ENCODE data around the gene CNKSR2. TPM values are rescaled to one million over a fixed set of nuclear protein-coding genes. Genes with fewer than 3 reads are reported as not detected.

Gene CNKSR2
- total RNA-seq, 1 experiment from 2014 or later, result not detected

DNA sequence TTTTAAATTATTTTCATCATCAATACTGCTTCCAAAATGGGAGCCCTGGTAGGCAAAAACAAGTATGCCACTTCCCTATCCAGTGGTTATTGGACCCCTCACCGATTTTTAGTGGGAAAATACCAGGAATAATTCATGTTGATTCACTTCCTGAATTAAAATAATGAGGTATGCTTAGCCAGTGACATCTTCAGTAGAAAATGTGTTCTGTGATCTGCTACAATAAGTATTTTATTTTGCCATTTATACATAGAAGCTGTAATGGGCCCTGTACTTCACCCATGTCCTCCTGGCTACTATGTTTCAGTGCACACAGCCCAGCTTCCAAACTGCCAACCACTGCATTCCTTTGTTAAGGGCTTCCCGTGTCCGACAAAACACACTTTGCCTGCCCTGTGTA lies 324.9 kb downstream of the CNKSR2 start:
- intact Hi-C loops (cut with micrococcal nuclease), result no loop called here
- RAD21 ChIA-PET (ENCODE audit: low non-redundant PET in 1 of 2, low total read pairs in 2 of 2, uncharacterized antibody in 2 of 2, unreplicated experiment in 2 of 2), result no interaction called here

More for the DNA sequence above, 324.9 kb downstream of the CNKSR2 start:
- Histone ChIP-seq H3K9me2 (ENCODE audit: insufficient read depth) (no peaks in the 10 kb centered on the region), H3K9ac (ENCODE audit: low read length) (no peak overlapping the region), H3K27ac (ENCODE audit: low read depth, low read length) (no peak overlapping the region), H3K9me3 (ENCODE audit: control insufficient read depth in 1 of 2, insufficient read depth in 1 of 2, low read depth in 1 of 2, low read length in 2 of 2) (no peaks in the 10 kb centered on the region), H4K20me1 (ENCODE audit: insufficient read depth) (no peaks in the 10 kb centered on the region), H3K36me3 (ENCODE audit: control insufficient read depth in 1 of 2, insufficient read depth in 2 of 2, low read length in 2 of 2) (no peaks in the 10 kb centered on the region), H3K4me3 (replicated peaks in 1 of 2; ENCODE audit: low read depth in 1 of 2, low read length in 2 of 2) (no peak overlapping the region), H3K79me2 (ENCODE audit: insufficient read depth, low read length) (no peaks in the 10 kb centered on the region), H3K27me3 (ENCODE audit: insufficient read depth, low read length) (no peaks in the 10 kb centered on the region), H3K4me1 (ENCODE audit: control insufficient read depth in 1 of 2, insufficient read depth in 2 of 2, low read length in 2 of 2) (no peaks in the 10 kb centered on the region), H3K4me2 (ENCODE audit: low read length) (no peak overlapping the region), H2AFZ (ENCODE audit: low read depth, low read length, poor library complexity, severe bottlenecking) (no peak overlapping the region)
- ATAC-seq (no peak), DNase-seq (ENCODE audit: low read depth, low spot score) (no peak)
- ChIA-PET POLR2A (no interaction called here), CTCF (interaction anchor here (1.0 kb wide), 1 partner anchor 9 kb away, joined by 3 read pairs; no protein-coding TSS in a partner anchor)
- TF ChIP-seq, protein P1, sequence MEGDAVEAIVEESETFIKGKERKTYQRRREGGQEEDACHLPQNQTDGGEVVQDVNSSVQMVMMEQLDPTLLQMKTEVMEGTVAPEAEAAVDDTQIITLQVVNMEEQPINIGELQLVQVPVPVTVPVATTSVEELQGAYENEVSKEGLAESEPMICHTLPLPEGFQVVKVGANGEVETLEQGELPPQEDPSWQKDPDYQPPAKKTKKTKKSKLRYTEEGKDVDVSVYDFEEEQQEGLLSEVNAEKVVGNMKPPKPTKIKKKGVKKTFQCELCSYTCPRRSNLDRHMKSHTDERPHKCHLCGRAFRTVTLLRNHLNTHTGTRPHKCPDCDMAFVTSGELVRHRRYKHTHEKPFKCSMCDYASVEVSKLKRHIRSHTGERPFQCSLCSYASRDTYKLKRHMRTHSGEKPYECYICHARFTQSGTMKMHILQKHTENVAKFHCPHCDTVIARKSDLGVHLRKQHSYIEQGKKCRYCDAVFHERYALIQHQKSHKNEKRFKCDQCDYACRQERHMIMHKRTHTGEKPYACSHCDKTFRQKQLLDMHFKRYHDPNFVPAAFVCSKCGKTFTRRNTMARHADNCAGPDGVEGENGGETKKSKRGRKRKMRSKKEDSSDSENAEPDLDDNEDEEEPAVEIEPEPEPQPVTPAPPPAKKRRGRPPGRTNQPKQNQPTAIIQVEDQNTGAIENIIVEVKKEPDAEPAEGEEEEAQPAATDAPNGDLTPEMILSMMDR (IDR thresholded peaks at IDR 0.05 in 2 of 3, conservative IDR thresholded peaks at IDR 0.05 in 1 of 3; ENCODE audit: borderline replicate concordance in 1 of 3, insufficient read depth in 1 of 3, low read depth in 2 of 3, low read length in 2 of 3), result no peak
- TF ChIP-seq, protein P2, sequence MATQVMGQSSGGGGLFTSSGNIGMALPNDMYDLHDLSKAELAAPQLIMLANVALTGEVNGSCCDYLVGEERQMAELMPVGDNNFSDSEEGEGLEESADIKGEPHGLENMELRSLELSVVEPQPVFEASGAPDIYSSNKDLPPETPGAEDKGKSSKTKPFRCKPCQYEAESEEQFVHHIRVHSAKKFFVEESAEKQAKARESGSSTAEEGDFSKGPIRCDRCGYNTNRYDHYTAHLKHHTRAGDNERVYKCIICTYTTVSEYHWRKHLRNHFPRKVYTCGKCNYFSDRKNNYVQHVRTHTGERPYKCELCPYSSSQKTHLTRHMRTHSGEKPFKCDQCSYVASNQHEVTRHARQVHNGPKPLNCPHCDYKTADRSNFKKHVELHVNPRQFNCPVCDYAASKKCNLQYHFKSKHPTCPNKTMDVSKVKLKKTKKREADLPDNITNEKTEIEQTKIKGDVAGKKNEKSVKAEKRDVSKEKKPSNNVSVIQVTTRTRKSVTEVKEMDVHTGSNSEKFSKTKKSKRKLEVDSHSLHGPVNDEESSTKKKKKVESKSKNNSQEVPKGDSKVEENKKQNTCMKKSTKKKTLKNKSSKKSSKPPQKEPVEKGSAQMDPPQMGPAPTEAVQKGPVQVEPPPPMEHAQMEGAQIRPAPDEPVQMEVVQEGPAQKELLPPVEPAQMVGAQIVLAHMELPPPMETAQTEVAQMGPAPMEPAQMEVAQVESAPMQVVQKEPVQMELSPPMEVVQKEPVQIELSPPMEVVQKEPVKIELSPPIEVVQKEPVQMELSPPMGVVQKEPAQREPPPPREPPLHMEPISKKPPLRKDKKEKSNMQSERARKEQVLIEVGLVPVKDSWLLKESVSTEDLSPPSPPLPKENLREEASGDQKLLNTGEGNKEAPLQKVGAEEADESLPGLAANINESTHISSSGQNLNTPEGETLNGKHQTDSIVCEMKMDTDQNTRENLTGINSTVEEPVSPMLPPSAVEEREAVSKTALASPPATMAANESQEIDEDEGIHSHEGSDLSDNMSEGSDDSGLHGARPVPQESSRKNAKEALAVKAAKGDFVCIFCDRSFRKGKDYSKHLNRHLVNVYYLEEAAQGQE (IDR thresholded peaks at IDR 0.05; ENCODE audit: low read depth), result no peak
- no peak for TF ChIP-seq SRF (IDR thresholded peaks at IDR 0.05; ENCODE audit: low read depth)
- BruUV-seq (replicated peaks), result no TSS peak

All from HCT116 (cell line).